Natural killer cell treated with Interleukin-12 subunit alpha and Interleukin-12 subunit beta and Interleukin-15 and Interleukin-18, amount 100 ng/mL, for 72 hours (primary cell): ENCODE data around the gene PHACTR4. TPM values are rescaled to one million over a fixed set of nuclear protein-coding genes. Genes with fewer than 3 reads are reported as not detected.
"Not testable (repeated sequence)": the region's sequence is repeated elsewhere in the genome, so short reads cannot be mapped to it uniquely, and the experiment has no call there.

Experiments used
- ATAC-seq, 2 donors: fragments of 150-1000 bp; cut with Tn5 transposase in 1 of 2; sonication (Bioruptor Pico), chemical (Tn5 transposase) in 1 of 2; 2 replicates each; pipeline ENCODE4 v1.10.0; 2021
- DNase-seq: peaks from one replicate; pipeline ENCODE4 v3.0.0; 2022; ENCODE audit warnings: low spot score
- H3K27ac Mint-ChIP-seq, 2 donors: 1 replicate in 1 of 2; 2 replicates in 1 of 2; pipeline ENCODE4 v1.8.0; 2022; ENCODE audit warnings: mixed read lengths in 2 of 2, mild to moderate bottlenecking in 1 of 2, moderate library complexity in 1 of 2
- H3K27me3 Mint-ChIP-seq, 2 donors: 1 replicate in 1 of 2; 2 replicates in 1 of 2; pipeline ENCODE4 v1.8.0; 2022; ENCODE audit warnings: mixed read lengths in 2 of 2
- H3K36me3 Mint-ChIP-seq: one replicate; pipeline ENCODE4 v1.8.0; 2022; ENCODE audit warnings: mixed read lengths
- H3K4me1 Mint-ChIP-seq, 2 donors: 1 replicate in 1 of 2; 2 replicates in 1 of 2; pipeline ENCODE4 v1.8.0; 2022; ENCODE audit warnings: low read depth in 2 of 2, mixed read lengths in 2 of 2, mild to moderate bottlenecking in 1 of 2
- H3K4me3 Mint-ChIP-seq: one replicate; pipeline ENCODE4 v1.8.0; 2022; ENCODE audit warnings: mixed read lengths
- H3K9me3 Mint-ChIP-seq: 2 replicates; pipeline ENCODE4 v1.8.0; 2022; ENCODE audit warnings: mixed read lengths
- total RNA-seq, 2 donors: library from RNA; stranded (reverse); gene quantifications; one replicate each; pipeline ENCODE4 v1.2.3, GENCODE V29; 2022

PHACTR4 gene
- 10 to 100 TPM; 30.2 to 32.7 TPM for total RNA-seq

- no peaks in the 10 kb centered on the region for H3K27me3 Mint-ChIP-seq
- H3K27ac Mint-ChIP-seq, result peak within 1 kb of the TSS; percentile 73 to 94
- H3K9me3 Mint-ChIP-seq, result no peaks in the 10 kb centered on the region
- H3K36me3 Mint-ChIP-seq, result no peaks in the 10 kb centered on the region
- peaks cover 24 to 25% of the 10 kb centered on the region in 2 donors for H3K4me1 Mint-ChIP-seq
- DNase-seq (peak; percentile 94), ATAC-seq (peak; percentile 96 to 97)
- H3K4me3 Mint-ChIP-seq, result peak within 1 kb of the TSS; percentile 84
These were observed at the start of gene PHACTR4 for GRCh38 chr1:28369371-28370238. TSS of gene PHACTR4 (plus strand) at chr1:28369740. CDS start at chr1:28407448, 37,708 bp downstream.

GRCh38 chr1:28322194-28322593 is 47.3 kb upstream of the PHACTR4 start:
- Mint-ChIP-seq H3K27me3 (no peaks in the 10 kb centered on the region), H3K9me3 (no peaks in the 10 kb centered on the region), H3K4me1 (peaks cover 0 to 5% of the 10 kb centered on the region in 2 donors), H3K27ac (no peak overlapping the region), H3K4me3 (no peak overlapping the region), H3K36me3 (no peaks in the 10 kb centered on the region)
- DNase-seq (no peak), ATAC-seq (no peak)

- Mint-ChIP-seq H3K9me3 (no peaks in the 10 kb centered on the region), H3K27ac (no peak overlapping the region), H3K4me1 (peaks cover 6 to 14% of the 10 kb centered on the region in 2 donors), H3K27me3 (no peaks in the 10 kb centered on the region), H3K4me3 (no peak overlapping the region), H3K36me3 (no peaks in the 10 kb centered on the region)
- DNase-seq (no peak), ATAC-seq (no peak)
These were observed 45.8 kb upstream of the PHACTR4 start for GRCh38 chr1:28323720-28324119.

GRCh38 chr1:28326515-28326914 is 43.0 kb upstream of the PHACTR4 start:
- Mint-ChIP-seq H3K27me3 (no peaks in the 10 kb centered on the region), H3K4me1 (peaks cover 17 to 29% of the 10 kb centered on the region in 2 donors), H3K36me3 (no peaks in the 10 kb centered on the region), H3K9me3 (no peaks in the 10 kb centered on the region), H3K4me3 (no peak overlapping the region), H3K27ac (peak overlapping the region in 1 of 2 donors; percentile 6)
- ATAC-seq (no peak), DNase-seq (no peak)

GRCh38 chr1:28326984-28327383 is 42.6 kb upstream of the PHACTR4 start:
- Mint-ChIP-seq H3K4me1 (peaks cover 17 to 29% of the 10 kb centered on the region in 2 donors), H3K36me3 (no peaks in the 10 kb centered on the region), H3K27ac (peak overlapping the region in 1 of 2 donors; percentile 6), H3K4me3 (no peak overlapping the region), H3K27me3 (no peaks in the 10 kb centered on the region), H3K9me3 (no peaks in the 10 kb centered on the region)
- DNase-seq, result no peak
- no peak for ATAC-seq

GRCh38 chr1:28327431-28327830 is 42.1 kb upstream of the PHACTR4 start:
- not testable (repeated sequence) for H3K27me3 Mint-ChIP-seq, H3K4me3 Mint-ChIP-seq, H3K9me3 Mint-ChIP-seq, ATAC-seq, DNase-seq, H3K36me3 Mint-ChIP-seq
- Mint-ChIP-seq H3K27ac (peak overlapping the region; percentile 6 to 99), H3K4me1 (peaks cover 19 to 32% of the 10 kb centered on the region in 2 donors)

DNA sequence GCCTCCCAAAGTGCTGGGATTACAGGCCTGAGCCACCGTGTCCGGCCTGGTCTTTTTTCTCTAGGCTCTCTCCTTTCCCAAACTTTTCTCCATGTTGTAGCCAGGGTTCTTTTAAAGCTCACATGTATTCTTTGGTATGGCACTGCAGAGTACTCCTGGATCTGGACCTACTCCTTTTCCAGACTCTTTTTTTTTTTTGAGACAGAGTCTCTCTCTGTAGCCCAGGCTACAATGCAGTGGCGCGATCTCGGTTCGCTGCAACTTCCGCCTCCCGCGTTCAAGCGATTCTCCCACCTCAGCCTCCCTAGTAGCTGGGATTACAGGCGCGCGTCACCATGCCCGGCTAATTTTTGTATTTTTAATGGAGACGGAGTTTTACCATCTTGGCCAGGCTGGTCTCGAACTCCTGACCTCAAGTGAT is 41.3 kb upstream of the PHACTR4 start:
- DNase-seq (no peak), ATAC-seq (no peak)
- H3K27ac Mint-ChIP-seq, result peak overlapping the region; percentile 94 to 99
- H3K4me3 Mint-ChIP-seq, result peak overlapping the region; percentile 86
- H3K27me3 Mint-ChIP-seq, result no peaks in the 10 kb centered on the region
- H3K36me3 Mint-ChIP-seq, result peaks cover 12% of the 10 kb centered on the region
- H3K9me3 Mint-ChIP-seq, result no peaks in the 10 kb centered on the region
- H3K4me1 Mint-ChIP-seq, result peaks cover 27 to 39% of the 10 kb centered on the region in 2 donors

DNA sequence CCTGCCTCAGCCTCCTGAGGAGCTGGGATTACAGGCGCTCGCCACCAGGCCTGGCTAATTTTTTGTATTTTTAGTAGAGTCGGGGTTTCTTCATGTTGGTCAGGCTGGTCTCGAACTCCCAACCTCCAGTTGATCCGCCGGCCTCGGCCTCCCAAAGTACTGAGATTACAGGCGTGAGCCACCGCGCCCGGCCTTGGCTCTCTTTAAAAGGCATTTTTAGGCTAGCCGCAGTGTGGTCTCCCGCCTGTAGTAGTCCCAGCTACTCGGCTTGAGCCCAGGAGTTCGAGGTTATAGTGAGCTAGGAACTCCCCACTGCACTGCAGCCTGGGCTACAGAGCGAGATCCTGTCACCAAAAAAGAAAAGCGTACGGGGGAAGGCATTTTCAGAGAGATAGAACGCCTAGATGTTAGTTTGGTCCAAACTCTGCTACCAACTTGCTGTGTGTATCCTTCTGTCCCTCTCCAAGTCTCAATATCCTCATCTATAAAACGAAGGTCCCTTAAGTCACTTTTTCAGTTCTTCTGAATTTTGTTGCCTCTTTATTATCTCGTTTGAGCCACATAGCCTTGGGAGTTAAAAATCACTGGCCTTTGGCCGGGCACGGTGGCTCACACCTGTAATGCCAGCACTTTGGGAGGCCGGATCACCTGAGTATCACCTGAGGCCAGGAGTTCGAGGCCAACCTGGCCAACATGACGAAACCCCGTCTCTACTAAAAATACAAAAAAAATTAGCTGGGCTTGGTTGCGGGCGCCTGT is 40.0 kb upstream of the PHACTR4 start:
- Mint-ChIP-seq H3K27me3 (no peaks in the 10 kb centered on the region), H3K4me3 (peak overlapping the region; percentile 86), H3K27ac (peak overlapping the region; percentile 94 to 99), H3K36me3 (peaks cover 12% of the 10 kb centered on the region), H3K9me3 (no peaks in the 10 kb centered on the region), H3K4me1 (peaks cover 29 to 39% of the 10 kb centered on the region in 2 donors)
- no peak for DNase-seq
- peak; percentile 1 to 44 for ATAC-seq

DNA sequence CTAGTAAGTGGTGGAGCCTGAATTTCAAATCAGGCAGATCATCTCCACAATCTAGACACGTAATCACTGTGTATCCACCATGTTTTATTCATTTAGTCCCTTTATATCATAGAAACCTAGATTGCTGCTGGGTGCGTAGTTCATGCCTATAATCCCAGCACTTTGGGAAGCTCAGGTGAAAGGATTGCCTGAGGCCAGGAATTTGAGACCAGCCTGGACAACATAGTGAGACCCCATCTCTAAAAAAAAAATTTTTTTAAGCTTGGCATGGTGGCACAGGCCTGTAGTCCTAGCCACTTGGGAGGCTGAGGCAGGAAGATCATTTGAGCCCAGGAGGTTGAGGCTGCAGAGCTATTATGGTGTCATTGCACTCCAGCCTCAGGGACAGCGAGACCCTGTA is 30.6 kb upstream of the PHACTR4 start:
- peaks cover 5% of the 10 kb centered on the region for H3K36me3 Mint-ChIP-seq
- DNase-seq (no peak), ATAC-seq (no peak)
- no peak overlapping the region for H3K4me3 Mint-ChIP-seq
- no peaks in the 10 kb centered on the region for H3K27me3 Mint-ChIP-seq
- H3K4me1 Mint-ChIP-seq, result peaks cover 0 to 2% of the 10 kb centered on the region in 2 donors
- H3K27ac Mint-ChIP-seq, result no peak overlapping the region
- no peaks in the 10 kb centered on the region for H3K9me3 Mint-ChIP-seq

- Mint-ChIP-seq H3K27ac (no peak overlapping the region), H3K4me3 (no peak overlapping the region), H3K36me3 (peaks cover 5% of the 10 kb centered on the region), H3K27me3 (no peaks in the 10 kb centered on the region), H3K4me1 (peaks cover 0 to 2% of the 10 kb centered on the region in 2 donors), H3K9me3 (no peaks in the 10 kb centered on the region)
- DNase-seq, result no peak
- ATAC-seq, result no peak
These were observed 30.0 kb upstream of the PHACTR4 start for GRCh38 chr1:28339551-28339950.

DNA sequence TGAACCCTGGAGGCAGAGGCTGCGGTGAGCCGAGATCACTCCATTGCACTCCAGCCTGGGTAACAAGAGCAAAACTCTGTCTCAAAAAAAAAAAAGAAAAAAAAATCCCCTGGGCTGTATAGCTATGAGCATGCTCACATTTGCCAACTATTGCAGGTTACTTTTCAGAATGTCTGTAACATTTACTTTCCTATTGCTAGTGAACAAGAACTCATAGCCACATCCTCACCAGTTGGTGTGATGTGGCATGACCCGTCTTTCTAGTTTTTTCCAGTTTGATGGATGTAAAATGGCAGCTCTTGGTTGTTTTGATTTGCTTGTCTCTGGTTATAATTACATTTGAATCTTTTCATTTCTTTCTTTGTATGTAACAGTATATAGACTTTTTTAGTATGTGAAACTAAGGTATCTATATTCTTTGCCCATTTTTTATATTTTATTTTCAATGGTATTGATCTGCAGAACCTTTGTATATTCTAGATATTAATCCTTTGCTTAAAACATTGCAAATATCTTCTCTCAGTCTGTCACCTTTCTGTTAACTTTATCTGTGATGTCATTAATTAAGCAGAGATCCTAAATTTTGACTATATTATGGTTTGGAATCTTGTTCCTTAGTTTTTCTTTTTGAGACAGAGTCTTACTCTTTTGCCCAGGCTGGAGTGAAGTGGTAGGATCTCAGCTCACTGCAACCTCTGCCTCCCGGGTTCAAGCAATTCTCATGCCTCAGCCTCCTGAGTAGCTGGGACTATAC is 29.1 kb upstream of the PHACTR4 start:
- Mint-ChIP-seq H3K4me3 (no peak overlapping the region), H3K27me3 (no peaks in the 10 kb centered on the region), H3K4me1 (no peaks in the 10 kb centered on the region), H3K36me3 (peaks cover 5% of the 10 kb centered on the region), H3K9me3 (no peaks in the 10 kb centered on the region), H3K27ac (no peak overlapping the region)
- ATAC-seq, result no peak
- DNase-seq, result no peak

- Mint-ChIP-seq H3K27me3 (no peaks in the 10 kb centered on the region), H3K4me1 (peaks cover 0 to 3% of the 10 kb centered on the region in 2 donors), H3K9me3 (no peaks in the 10 kb centered on the region), H3K36me3 (no peaks in the 10 kb centered on the region), H3K4me3 (no peak overlapping the region), H3K27ac (no peak overlapping the region)
- no peak for DNase-seq
- no peak for ATAC-seq
These were observed 27.9 kb upstream of the PHACTR4 start for GRCh38 chr1:28341591-28341990.

DNA sequence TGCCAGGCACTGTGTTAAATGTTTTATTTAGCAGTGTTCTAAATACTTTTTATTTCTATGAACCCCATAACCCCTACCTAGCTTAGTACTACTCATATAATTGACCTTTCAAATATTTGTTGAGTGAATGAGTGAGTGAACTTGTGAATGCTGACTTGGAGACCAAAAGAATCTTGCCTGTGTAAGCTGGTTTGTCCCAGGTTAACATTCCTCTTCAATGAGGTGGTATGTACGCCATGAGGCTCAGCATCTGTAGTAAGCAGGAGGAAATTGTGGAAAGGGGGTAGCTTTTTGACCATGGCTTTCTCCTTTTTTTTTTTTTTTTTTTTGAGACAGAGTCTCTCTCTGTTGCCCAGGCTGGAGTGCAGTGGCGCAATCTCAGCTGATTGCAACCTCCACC is 26.1 kb upstream of the PHACTR4 start:
- H3K9me3 Mint-ChIP-seq, result no peaks in the 10 kb centered on the region
- H3K27ac Mint-ChIP-seq, result no peak overlapping the region
- DNase-seq, result no peak
- peaks cover 0 to 3% of the 10 kb centered on the region in 2 donors for H3K4me1 Mint-ChIP-seq
- H3K27me3 Mint-ChIP-seq, result no peaks in the 10 kb centered on the region
- H3K4me3 Mint-ChIP-seq, result no peak overlapping the region
- no peak for ATAC-seq
- no peaks in the 10 kb centered on the region for H3K36me3 Mint-ChIP-seq
